Coronary artery (tissue), 2 donors: ENCODE data around the gene SLC22A3.
A peak's percentile ranks its signal among the peaks of the same experiment; 100 is the strongest.
"Not testable (repeated sequence)": the region's sequence is repeated elsewhere in the genome, so short reads cannot be mapped to it uniquely, and the experiment has no call there.

Source experiments
- DNase-seq: peaks from one replicate; pipeline ENCODE4 v3.0.0-alpha.2; 2017; ENCODE audit warnings: low spot score
- H3K27ac ChIP-seq, 2 donors: fragments of 200-600 bp; sonication (generic); one replicate each; pipeline ENCODE4 v1.5.1; 2016 to 2019
- H3K4me3 ChIP-seq: fragments of 200-600 bp; sonication (generic); 2 replicates; pipeline ENCODE4 v1.5.1; 2016; ENCODE audit warnings: mild to moderate bottlenecking, moderate library complexity
- TF ChIP-seq, protein P1 (sequence below): fragments of 200-600 bp; sonication (generic); IDR thresholded peaks from one replicate; pipeline ENCODE4 v1.5.1; 2019; ENCODE audit warnings: antibody characterized with exemption

SLC22A3 gene

GRCh38 chr6:160442151-160442550, 94.0 kb downstream of the SLC22A3 start:
- TF ChIP-seq, protein P1, sequence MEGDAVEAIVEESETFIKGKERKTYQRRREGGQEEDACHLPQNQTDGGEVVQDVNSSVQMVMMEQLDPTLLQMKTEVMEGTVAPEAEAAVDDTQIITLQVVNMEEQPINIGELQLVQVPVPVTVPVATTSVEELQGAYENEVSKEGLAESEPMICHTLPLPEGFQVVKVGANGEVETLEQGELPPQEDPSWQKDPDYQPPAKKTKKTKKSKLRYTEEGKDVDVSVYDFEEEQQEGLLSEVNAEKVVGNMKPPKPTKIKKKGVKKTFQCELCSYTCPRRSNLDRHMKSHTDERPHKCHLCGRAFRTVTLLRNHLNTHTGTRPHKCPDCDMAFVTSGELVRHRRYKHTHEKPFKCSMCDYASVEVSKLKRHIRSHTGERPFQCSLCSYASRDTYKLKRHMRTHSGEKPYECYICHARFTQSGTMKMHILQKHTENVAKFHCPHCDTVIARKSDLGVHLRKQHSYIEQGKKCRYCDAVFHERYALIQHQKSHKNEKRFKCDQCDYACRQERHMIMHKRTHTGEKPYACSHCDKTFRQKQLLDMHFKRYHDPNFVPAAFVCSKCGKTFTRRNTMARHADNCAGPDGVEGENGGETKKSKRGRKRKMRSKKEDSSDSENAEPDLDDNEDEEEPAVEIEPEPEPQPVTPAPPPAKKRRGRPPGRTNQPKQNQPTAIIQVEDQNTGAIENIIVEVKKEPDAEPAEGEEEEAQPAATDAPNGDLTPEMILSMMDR, result no peak

GRCh38 chr6:160445130-160445529, 97.0 kb downstream of the SLC22A3 start:
- Histone ChIP-seq H3K27ac (no peak overlapping the region), H3K4me3 (no peak overlapping the region)
- TF ChIP-seq, protein P1, result no peak
- no peak for DNase-seq

More at GRCh38 chr6:160442151-160442550, 94.0 kb downstream of the SLC22A3 start:
- Histone ChIP-seq H3K27ac (no peak overlapping the region), H3K4me3 (no peak overlapping the region)
- no peak for DNase-seq

GRCh38 chr6:160447350-160447749, 99.2 kb downstream of the SLC22A3 start:
- no peak overlapping the region for H3K27ac ChIP-seq
- no peak overlapping the region for H3K4me3 ChIP-seq
- TF ChIP-seq, protein P1, result no peak
- no peak for DNase-seq

- DNase-seq, H3K4me3 ChIP-seq, H3K27ac ChIP-seq: not testable (repeated sequence)
Measured at GRCh38 chr6:160449787-160450186, 101.6 kb downstream of the SLC22A3 start.

GRCh38 chr6:160450849-160451248, 102.7 kb downstream of the SLC22A3 start:
- H3K27ac ChIP-seq, result no peak overlapping the region
- H3K4me3 ChIP-seq, result no peak overlapping the region
- TF ChIP-seq, protein P1, result no peak
- DNase-seq, result no peak

DNA sequence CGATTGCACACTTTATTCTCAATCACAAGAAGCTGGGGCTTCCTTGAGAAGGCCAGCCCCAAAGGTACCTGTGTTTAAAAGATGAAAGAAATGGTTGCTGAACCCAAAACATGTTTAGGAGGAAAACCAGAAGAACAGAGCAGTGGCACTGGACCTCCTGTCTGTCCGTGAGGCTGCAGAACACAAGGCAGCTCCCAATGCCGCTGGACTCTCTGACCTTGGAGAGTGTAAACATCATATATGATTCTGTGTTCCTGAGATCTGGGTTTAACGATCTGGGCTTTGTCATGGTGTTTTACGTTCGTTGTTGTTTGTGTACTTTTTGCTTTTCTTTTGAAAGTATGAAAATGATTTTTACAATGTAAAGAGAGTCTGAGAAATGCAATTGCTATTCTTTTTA, 106.1 kb downstream of the SLC22A3 start:
- no peak for DNase-seq
- TF ChIP-seq, protein P1, result no peak
- no peak overlapping the region for H3K27ac ChIP-seq
- H3K4me3 ChIP-seq, result no peak overlapping the region

DNA sequence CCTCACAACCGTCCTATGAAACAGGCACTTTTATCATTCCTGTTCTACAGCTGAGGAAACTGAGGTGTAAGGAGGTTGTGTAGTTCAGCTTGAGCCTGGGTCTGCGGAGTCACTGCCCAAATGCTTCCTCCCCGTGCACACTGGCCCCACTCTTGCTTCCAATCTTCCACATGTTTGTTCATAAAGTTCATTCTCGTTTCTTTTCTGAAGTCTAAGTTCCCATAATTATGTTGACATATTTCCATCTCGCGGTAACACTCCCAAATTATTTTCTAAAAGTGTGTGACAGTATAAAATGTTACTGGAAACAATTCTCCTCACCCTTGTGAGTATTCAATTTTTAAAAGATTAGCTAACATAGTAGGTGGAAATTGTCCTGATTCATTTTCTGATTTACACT, 106.9 kb downstream of the SLC22A3 start:
- Histone ChIP-seq H3K27ac (peak overlapping the region in 1 of 2 donors; percentile 41), H3K4me3 (no peak overlapping the region)
- no peak for DNase-seq
- TF ChIP-seq, protein P1, result no peak
